HEK293 (cell line): Measurements from ENCODE around the gene MRPL34.

Experiments
- CTCF ChIA-PET: fragments of 350-600 bp; formaldehyde crosslinking; extraction: SDS; loops from one replicate; lab custom pipeline; 2021; ENCODE audit warnings: antibody characterized with exemption; lab: Yijun Ruan, JAX
- POLR2A ChIA-PET: fragments of 300-600 bp; formaldehyde crosslinking; extraction: SDS; loops from one replicate; lab custom pipeline; 2020; ENCODE audit warnings: antibody characterized with exemption, inconsistent platforms; lab: Yijun Ruan, JAX
- H3K27ac ChIP-seq: fragments of 200-500 bp; sonication (Bioruptor generic); 2 replicates; pipeline ENCODE4 v1.5.1; 2014; ENCODE audit warnings: low read depth, low read length, control low read depth, inconsistent platforms; ENCODE audit errors: extremely low read depth
- H3K36me3 ChIP-seq, 2 experiments: fragments of 200-500 bp in 1 of 2; sonication (Bioruptor generic) in 1 of 2; 1 replicate in 1 of 2; 2 replicates in 1 of 2; pipeline ENCODE4 v1.5.1; 2014 to 2017; ENCODE audit warnings: inconsistent platforms in 2 of 2, low read length in 2 of 2; ENCODE audit not compliant: control insufficient read depth in 2 of 2, insufficient read depth in 1 of 2
- H3K4me1 ChIP-seq: fragments of 200-500 bp; sonication (Bioruptor generic); 2 replicates; pipeline ENCODE4 v1.5.1; 2014; ENCODE audit warnings: mild to moderate bottlenecking, low read length, inconsistent platforms; ENCODE audit not compliant: control insufficient read depth, insufficient read depth
- H3K4me3 ChIP-seq: 2 replicates; pipeline ENCODE4 v1.5.1; 2011; ENCODE audit warnings: low read depth, mild to moderate bottlenecking, control low read depth, low read length, moderate library complexity
- H3K9me3 ChIP-seq: fragments of 200-500 bp; sonication (Bioruptor generic); 2 replicates; pipeline ENCODE4 v1.5.1; 2014; ENCODE audit warnings: low read depth, low read length, inconsistent platforms; ENCODE audit not compliant: control insufficient read depth, insufficient read depth
- HIC1 ChIP-seq: fragments of 450-650 bp; formaldehyde crosslinking; IDR thresholded peaks from 2 replicates; pipeline ENCODE4 v1.5.1; 2016; ENCODE audit warnings: missing biosample characterization, missing genetic modification characterization
- IKZF3 ChIP-seq: fragments of 450-650 bp; IDR thresholded peaks from 2 replicates; pipeline ENCODE4 v1.5.0; 2018; ENCODE audit warnings: missing biosample characterization, mild to moderate bottlenecking, missing genetic modification characterization, moderate library complexity
- KLF1 ChIP-seq: fragments of 450-650 bp; formaldehyde crosslinking; IDR thresholded peaks from 2 replicates; pipeline ENCODE4 v1.5.1; 2016; ENCODE audit warnings: missing biosample characterization, missing genetic modification characterization
- TRIM28 ChIP-seq: IDR thresholded peaks from 2 replicates; pipeline ENCODE4 v1.6.1; 2011; ENCODE audit warnings: low read length, control low read depth, borderline replicate concordance
- ZFP3 ChIP-seq: fragments of 450-650 bp; formaldehyde crosslinking; IDR thresholded peaks from 2 replicates; pipeline ENCODE4 v1.5.1; 2016; ENCODE audit warnings: low read depth, missing biosample characterization, missing genetic modification characterization
- ZFP41 ChIP-seq: fragments of 450-650 bp; formaldehyde crosslinking; IDR thresholded peaks from 2 replicates; pipeline ENCODE4 v1.5.1; 2016; ENCODE audit warnings: missing biosample characterization, missing genetic modification characterization, borderline replicate concordance
- ZNF133 ChIP-seq: fragments of 450-650 bp; formaldehyde crosslinking; IDR thresholded peaks from 2 replicates; pipeline ENCODE4 v1.5.1; 2016; ENCODE audit warnings: missing biosample characterization, missing genetic modification characterization
- ZNF169 ChIP-seq: fragments of 450-650 bp; formaldehyde crosslinking; IDR thresholded peaks from 2 replicates; pipeline ENCODE4 v1.5.1; 2016; ENCODE audit warnings: missing biosample characterization, missing genetic modification characterization
- ZNF19 ChIP-seq: fragments of 450-650 bp; formaldehyde crosslinking; IDR thresholded peaks from 2 replicates; pipeline ENCODE4; 2016; ENCODE audit warnings: missing biosample characterization, missing genetic modification characterization, low read depth
- ZNF311 ChIP-seq: fragments of 450-650 bp; formaldehyde crosslinking; IDR thresholded peaks from 2 replicates; pipeline ENCODE4 v1.5.1; 2017; ENCODE audit warnings: missing biosample characterization, missing genetic modification characterization, borderline replicate concordance
- ZNF335 ChIP-seq: fragments of 450-650 bp; formaldehyde crosslinking; conservative IDR thresholded peaks from 2 replicates; pipeline ENCODE4 v1.5.1; 2016; ENCODE audit warnings: missing biosample characterization, missing genetic modification characterization
- ZNF394 ChIP-seq: fragments of 450-650 bp; formaldehyde crosslinking; IDR thresholded peaks from 2 replicates; pipeline ENCODE4 v1.5.1; 2016; ENCODE audit warnings: missing biosample characterization, missing genetic modification characterization, mild to moderate bottlenecking, moderate library complexity, borderline replicate concordance
- ZNF596 ChIP-seq: fragments of 450-650 bp; IDR thresholded peaks from 2 replicates; pipeline ENCODE4 v1.5.0; 2018; ENCODE audit warnings: missing biosample characterization, mild to moderate bottlenecking, missing genetic modification characterization, moderate library complexity
- ZNF623 ChIP-seq: fragments of 450-650 bp; formaldehyde crosslinking; IDR thresholded peaks from 2 replicates; pipeline ENCODE4 v1.5.1; 2016; ENCODE audit warnings: missing biosample characterization, missing genetic modification characterization
- ZNF624 ChIP-seq: fragments of 450-650 bp; formaldehyde crosslinking; IDR thresholded peaks from 2 replicates; pipeline ENCODE4 v1.5.1; 2017; ENCODE audit warnings: missing biosample characterization, missing genetic modification characterization
- ZNF701 ChIP-seq: fragments of 450-650 bp; formaldehyde crosslinking; IDR thresholded peaks from 2 replicates; pipeline ENCODE4 v1.5.1; 2016; ENCODE audit warnings: missing biosample characterization, missing genetic modification characterization
- ZNF76 ChIP-seq: fragments of 450-650 bp; formaldehyde crosslinking; IDR thresholded peaks from 2 replicates; pipeline ENCODE4; 2016; ENCODE audit warnings: low read depth, missing biosample characterization, missing genetic modification characterization, borderline replicate concordance
- ZNF792 ChIP-seq: fragments of 450-650 bp; formaldehyde crosslinking; IDR thresholded peaks from 2 replicates; pipeline ENCODE4 v1.5.1; 2016; ENCODE audit warnings: missing biosample characterization, missing genetic modification characterization
- TF ChIP-seq, protein P1 (sequence below): fragments of 450-650 bp; formaldehyde crosslinking; IDR thresholded peaks from 2 replicates; pipeline ENCODE4 v1.5.1; 2016; ENCODE audit warnings: missing biosample characterization, missing genetic modification characterization, borderline replicate concordance
- TF ChIP-seq, protein P2 (sequence below): fragments of 450-650 bp; formaldehyde crosslinking; IDR thresholded peaks from 2 replicates; pipeline ENCODE4 v1.5.1; 2017; ENCODE audit warnings: missing biosample characterization, missing genetic modification characterization

Gene MRPL34

GRCh38 chr19:17256130-17256529 lies 49.5 kb upstream of the MRPL34 start:
- ChIA-PET CTCF (interaction anchor here (0.6 to 0.8 kb wide), 3 partner anchors 9 to 479 kb away, joined by 3 to 5 read pairs (median 3); no protein-coding TSS in a partner anchor), POLR2A (interaction anchor here (1.9 kb wide), 1 partner anchor 11 kb away, joined by 5 read pairs; the partner anchor contains the start of gene BABAM1)
- Histone ChIP-seq H3K27ac (no peak overlapping the region), H3K4me3 (no peak overlapping the region), H3K9me3 (no peaks in the 10 kb centered on the region), H3K4me1 (no peaks in the 10 kb centered on the region), H3K36me3 (no peaks in the 10 kb centered on the region)
- TF ChIP-seq ZNF623 (tag by site-specific recombination) (peak; percentile 32; the same call in 1 of the 2 replicates), ZFP3 (tag by site-specific recombination) (peak; percentile 94), ZNF335 (0 out of 2 replicates have a peak, but pooled peaks have one; percentile 15), ZNF169 (no peak)
- TF ChIP-seq, protein P1, sequence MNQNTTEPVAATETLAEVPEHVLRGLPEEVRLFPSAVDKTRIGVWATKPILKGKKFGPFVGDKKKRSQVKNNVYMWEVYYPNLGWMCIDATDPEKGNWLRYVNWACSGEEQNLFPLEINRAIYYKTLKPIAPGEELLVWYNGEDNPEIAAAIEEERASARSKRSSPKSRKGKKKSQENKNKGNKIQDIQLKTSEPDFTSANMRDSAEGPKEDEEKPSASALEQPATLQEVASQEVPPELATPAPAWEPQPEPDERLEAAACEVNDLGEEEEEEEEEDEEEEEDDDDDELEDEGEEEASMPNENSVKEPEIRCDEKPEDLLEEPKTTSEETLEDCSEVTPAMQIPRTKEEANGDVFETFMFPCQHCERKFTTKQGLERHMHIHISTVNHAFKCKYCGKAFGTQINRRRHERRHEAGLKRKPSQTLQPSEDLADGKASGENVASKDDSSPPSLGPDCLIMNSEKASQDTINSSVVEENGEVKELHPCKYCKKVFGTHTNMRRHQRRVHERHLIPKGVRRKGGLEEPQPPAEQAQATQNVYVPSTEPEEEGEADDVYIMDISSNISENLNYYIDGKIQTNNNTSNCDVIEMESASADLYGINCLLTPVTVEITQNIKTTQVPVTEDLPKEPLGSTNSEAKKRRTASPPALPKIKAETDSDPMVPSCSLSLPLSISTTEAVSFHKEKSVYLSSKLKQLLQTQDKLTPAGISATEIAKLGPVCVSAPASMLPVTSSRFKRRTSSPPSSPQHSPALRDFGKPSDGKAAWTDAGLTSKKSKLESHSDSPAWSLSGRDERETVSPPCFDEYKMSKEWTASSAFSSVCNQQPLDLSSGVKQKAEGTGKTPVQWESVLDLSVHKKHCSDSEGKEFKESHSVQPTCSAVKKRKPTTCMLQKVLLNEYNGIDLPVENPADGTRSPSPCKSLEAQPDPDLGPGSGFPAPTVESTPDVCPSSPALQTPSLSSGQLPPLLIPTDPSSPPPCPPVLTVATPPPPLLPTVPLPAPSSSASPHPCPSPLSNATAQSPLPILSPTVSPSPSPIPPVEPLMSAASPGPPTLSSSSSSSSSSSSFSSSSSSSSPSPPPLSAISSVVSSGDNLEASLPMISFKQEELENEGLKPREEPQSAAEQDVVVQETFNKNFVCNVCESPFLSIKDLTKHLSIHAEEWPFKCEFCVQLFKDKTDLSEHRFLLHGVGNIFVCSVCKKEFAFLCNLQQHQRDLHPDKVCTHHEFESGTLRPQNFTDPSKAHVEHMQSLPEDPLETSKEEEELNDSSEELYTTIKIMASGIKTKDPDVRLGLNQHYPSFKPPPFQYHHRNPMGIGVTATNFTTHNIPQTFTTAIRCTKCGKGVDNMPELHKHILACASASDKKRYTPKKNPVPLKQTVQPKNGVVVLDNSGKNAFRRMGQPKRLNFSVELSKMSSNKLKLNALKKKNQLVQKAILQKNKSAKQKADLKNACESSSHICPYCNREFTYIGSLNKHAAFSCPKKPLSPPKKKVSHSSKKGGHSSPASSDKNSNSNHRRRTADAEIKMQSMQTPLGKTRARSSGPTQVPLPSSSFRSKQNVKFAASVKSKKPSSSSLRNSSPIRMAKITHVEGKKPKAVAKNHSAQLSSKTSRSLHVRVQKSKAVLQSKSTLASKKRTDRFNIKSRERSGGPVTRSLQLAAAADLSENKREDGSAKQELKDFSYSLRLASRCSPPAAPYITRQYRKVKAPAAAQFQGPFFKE (tag by site-specific recombination), result no peak

DNA sequence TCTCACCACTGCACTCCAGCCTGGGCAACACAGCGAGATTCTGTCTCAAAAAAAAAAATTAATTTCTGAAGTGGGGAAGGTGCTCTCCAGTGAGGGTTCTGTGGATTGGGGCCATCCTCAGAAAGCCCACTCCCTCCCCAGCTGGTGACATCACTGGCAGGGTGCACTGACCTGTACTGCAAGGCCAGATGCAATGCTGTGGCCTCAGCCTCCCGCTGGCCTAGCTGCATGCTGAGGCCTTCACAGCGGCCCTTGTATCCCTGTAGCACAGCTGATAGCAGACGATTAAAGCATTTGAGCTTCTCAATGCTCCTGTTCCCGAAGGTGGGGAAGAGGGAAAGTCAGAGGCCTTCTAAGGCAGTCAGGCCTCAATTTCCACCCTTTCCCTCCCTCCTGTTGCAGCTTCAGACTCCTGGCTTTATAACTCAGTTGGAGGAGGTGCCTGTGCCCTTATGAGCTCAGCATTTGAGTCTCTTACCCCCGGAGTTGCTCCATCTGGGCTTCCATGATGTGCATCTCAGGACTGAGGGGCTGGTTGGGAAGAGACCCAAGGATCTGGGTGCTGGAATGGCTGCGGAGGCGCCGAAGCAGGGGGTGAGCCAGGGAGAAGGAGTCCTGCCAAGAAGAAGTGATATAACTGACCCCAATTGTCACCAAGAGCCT lies 46.4 kb upstream of the MRPL34 start:
- Histone ChIP-seq H3K9me3 (no peaks in the 10 kb centered on the region), H3K36me3 (no peaks in the 10 kb centered on the region)
- no peak for TF ChIP-seq ZNF792 (tag by site-specific recombination)
- TF ChIP-seq TRIM28, result peak; percentile 78; the same call in 1 of the 2 replicates
- no peak for TF ChIP-seq ZNF76
- TF ChIP-seq ZNF596 (tag by site-specific recombination), result no peak
- TF ChIP-seq, all 188 proteins: peak for 1
- ChIA-PET CTCF (interaction anchor here (0.6 to 3.1 kb wide), 8 partner anchors 8 to 161 kb away, joined by 3 to 26 read pairs (median 8); partner anchors contain the start of genes BABAM1, OCEL1 and USE1), POLR2A (interaction anchor here (1.0 kb wide), 1 partner anchor 44 kb away, joined by 3 read pairs; the partner anchor contains the start of gene USE1)
- Histone ChIP-seq H3K27ac (no peak overlapping the region), H3K4me1 (no peaks in the 10 kb centered on the region), H3K4me3 (no peak overlapping the region)

DNA sequence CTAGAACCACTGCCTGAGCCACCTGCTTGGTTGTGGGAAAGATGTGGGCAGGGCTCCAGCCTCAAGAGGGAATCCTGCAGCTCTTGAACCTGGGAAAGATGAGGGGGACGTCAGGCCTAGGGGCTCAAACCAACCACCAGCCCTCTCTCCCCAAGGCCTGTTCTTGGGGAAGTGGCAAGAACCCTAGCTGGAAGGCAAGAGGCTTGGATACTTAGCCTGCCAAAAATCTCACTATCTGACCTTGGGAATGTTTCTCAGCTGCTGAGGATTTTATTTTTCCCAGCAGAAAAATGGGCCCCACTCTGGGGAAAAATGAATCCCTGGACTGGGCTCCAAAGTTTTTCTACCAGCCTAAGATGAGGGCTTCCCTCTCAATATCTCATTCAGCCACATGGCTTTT lies 45.7 kb upstream of the MRPL34 start:
- CTCF ChIA-PET, result interaction anchor here (0.6 to 3.1 kb wide), 18 partner anchors 7 to 1904 kb away, joined by 3 to 26 read pairs (median 3); partner anchors contain the start of genes OCEL1 and USE1
- POLR2A ChIA-PET, result interaction anchor here (0.6 to 1.0 kb wide), 2 partner anchors 25 to 44 kb away, joined by 3 read pairs; partner anchors contain the start of gene USE1
- no peak overlapping the region for H3K4me3 ChIP-seq
- no peaks in the 10 kb centered on the region for H3K9me3 ChIP-seq
- H3K27ac ChIP-seq, result no peak overlapping the region
- no peaks in the 10 kb centered on the region for H3K36me3 ChIP-seq
- no peak for TF ChIP-seq IKZF3 (tag by site-specific recombination)
- TF ChIP-seq ZNF394 (tag by site-specific recombination), result no peak
- no peak for TF ChIP-seq HIC1
- no peak for TF ChIP-seq ZNF133
- no peak for TF ChIP-seq ZNF701 (tag by site-specific recombination)
- no peak for TF ChIP-seq ZFP3 (tag by site-specific recombination)
- TF ChIP-seq ZNF335, result no peak
- TF ChIP-seq, protein P2, sequence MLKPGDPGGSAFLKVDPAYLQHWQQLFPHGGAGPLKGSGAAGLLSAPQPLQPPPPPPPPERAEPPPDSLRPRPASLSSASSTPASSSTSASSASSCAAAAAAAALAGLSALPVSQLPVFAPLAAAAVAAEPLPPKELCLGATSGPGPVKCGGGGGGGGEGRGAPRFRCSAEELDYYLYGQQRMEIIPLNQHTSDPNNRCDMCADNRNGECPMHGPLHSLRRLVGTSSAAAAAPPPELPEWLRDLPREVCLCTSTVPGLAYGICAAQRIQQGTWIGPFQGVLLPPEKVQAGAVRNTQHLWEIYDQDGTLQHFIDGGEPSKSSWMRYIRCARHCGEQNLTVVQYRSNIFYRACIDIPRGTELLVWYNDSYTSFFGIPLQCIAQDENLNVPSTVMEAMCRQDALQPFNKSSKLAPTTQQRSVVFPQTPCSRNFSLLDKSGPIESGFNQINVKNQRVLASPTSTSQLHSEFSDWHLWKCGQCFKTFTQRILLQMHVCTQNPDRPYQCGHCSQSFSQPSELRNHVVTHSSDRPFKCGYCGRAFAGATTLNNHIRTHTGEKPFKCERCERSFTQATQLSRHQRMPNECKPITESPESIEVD, result no peak
- no peak for TF ChIP-seq ZFP41 (tag by site-specific recombination)
- TF ChIP-seq KLF1 (tag by site-specific recombination), result no peak
- TF ChIP-seq ZNF19 (tag by site-specific recombination), result no peak
- no peak for TF ChIP-seq ZNF311 (tag by site-specific recombination)
- no peak for TF ChIP-seq ZNF624 (tag by site-specific recombination)
- TF ChIP-seq, all 188 proteins: peak for 0
- H3K4me1 ChIP-seq, result no peaks in the 10 kb centered on the region
